Mesenteric fat pad (tissue), 1 donor: Measurements from ENCODE around the gene SLC22A5. TPM values are rescaled to one million over a fixed set of nuclear protein-coding genes. Genes with fewer than 3 reads are reported as not detected.
"Not testable (repeated sequence)": the region's sequence is repeated elsewhere in the genome, so short reads cannot be mapped to it uniquely, and the experiment has no call there.

Experiments
- DNase-seq: peaks from one replicate; pipeline ENCODE4 v3.0.0-alpha.2; 2020; ENCODE audit warnings: low spot score
- total RNA-seq: library from RNA; stranded (reverse); fragmentation: NEBNext Ultra II Directional; extraction: Animal tissue kit (Norgen Biotek cat#: 25700); gene quantifications from one replicate; pipeline ENCODE4 v1.2.1, GENCODE V29; 2021
- donor health status: DM: yes; HTN: yes; CAD: no.

SLC22A5 gene
- total RNA-seq, 1 donor from 2014 or later = 20.6 TPM

- no peak for DNase-seq
Measured at GRCh38 chr5:132425975-132426524, 56.5 kb downstream of the SLC22A5 start.

DNA sequence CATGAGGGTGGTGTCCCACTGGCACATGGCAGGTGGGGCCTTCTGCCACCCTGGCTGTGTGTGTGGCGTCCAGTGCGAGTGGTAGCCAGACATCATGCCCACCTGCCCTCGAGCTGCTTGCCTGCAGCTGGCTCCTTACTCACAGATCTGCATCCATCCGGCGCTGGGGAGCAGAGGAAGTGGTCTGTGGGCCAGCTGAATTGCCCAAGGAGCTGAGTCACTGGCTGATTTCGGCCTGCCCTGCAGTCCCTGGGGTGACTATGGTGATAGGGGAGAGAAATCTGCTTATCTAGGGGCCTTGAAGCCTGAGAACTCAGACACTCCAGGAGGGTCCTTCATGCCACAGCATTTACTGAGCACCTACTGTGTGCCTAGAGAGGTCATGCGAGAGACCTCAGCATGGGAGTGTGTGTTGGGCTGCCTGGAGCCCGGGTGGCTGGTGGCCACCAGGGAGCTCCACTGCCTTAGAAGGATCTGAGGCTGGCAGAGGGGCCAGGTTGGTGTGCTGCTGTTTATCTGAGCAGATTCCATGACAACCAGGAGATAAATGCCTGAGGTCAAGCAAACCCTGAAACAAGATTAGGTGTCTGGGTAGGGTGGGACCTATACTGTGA is 57.1 kb downstream of the SLC22A5 start:
- peak; percentile 93 for DNase-seq

DNA sequence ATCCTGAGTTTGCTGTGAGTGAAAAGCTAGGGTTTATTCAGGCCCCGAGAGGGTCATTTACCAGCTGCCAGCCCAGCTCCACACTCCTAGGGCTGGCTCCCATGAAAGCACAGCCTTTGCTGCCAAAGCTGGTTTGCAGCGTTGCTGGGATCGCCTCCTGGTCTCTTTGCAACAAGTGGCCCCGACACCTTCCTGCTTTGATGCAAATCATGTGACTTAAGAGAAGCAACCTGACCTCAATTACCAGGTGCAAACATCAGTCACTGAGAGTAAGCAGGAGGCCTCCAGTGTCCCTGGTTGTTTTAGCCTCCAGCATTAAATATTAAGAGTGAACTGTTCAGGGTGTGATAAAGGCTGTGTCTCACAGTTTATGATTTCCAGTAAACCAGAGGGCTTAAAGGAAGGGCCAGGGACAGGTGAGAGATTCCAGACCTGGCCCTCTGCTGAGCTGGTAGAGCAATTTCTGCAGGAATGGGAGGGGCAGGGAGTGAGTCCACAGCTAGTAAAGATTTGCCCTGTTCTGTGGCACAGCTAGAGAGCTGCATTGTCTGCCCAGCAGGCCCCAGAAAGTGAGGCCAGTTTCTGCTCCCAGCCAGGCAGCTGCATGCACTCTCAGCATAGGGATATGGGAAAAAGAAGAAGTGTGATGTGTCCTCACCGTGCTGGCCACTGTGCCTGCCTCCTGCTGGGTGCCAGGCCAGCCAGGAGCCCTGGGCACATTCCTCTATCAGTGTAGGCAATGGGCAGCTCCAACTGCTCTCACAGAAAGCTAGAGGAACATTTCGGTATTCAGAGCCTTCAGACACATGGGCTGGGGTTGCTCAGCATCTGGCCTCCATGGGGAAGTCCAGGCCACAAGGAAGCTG is 58.0 kb downstream of the SLC22A5 start:
- DNase-seq = no peak

DNA sequence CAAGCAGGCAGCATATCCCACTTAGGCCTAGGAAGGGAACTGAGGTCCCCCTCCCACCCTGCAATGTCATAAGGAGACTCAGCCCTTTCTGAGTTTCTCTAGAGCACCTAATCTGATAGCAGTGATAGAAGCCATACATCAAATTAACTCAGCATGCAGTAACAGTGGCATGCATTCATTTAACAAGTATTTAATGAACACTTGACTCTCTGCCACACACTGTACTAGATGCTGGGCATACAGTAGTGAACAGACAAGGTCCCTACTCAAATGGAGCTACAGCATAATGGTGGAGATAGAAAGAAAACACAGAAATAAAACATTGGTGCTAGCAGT is 58.6 kb downstream of the SLC22A5 start:
- DNase-seq = no peak

- no peak for DNase-seq
Measured at GRCh38 chr5:132428484-132429462, 59.3 kb downstream of the SLC22A5 start.

DNA sequence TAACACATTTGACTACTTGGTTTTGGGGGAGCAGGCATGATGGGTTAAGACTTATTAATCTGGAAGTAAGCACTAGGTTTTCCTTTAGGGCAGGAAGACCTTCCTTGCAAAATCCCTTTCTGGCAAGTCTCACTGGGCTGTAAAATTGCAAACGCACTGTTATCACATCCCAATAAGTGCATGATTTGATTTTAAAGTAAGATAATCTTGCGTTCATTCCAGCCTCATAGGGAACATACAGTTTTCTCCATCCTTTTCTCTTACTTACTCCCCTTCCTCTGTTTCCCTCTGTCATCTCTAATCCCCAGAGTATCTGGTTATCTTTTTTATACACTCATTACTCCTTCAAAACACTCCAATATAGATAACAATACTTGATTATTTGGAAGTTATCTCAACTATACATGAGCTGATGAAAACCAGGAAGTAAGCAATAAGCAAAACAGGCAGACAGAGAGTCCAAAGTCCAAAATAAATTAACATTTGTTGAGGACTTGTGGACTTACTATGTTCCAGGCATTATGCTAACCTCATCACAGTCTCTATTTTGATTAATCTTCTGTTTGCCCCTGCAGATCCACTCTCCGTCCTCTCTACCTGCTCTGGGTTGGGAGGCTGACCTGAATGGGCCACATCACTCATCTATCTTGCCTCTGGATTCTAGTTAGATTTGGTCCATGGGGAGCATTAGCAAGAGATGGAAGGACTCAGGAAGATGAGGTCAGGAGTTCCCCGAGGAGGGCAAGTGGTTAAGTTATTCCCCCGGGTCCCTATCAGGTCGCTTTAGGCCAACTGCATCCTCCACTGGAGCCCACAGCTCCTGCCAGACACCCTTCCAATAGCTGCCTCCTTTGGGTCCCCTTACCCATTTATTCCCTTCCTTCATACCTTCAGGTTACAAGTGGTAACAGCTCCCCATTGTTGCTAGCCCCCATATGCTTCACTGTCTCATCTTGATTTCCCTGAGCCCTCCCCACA is 60.2 kb downstream of the SLC22A5 start:
- DNase-seq = no peak

DNA sequence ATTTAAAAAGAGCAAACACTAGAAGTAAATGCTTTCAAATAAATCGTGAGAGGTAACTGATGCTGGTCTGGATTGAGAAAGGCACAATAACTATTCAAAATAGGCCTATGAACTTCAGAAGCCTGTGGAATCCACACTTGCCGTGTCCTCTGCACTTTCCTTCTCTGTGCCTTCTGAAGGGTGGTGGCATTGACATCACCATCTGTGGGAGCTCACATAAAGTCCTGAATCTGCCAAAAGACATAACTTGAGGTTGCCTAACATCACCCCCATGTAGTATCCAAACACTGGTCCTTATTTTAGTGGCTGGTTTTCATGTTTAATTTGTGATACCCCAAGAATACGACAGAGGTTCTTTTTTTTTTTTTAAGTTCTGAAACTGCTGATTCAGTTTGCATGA is 61.2 kb downstream of the SLC22A5 start:
- no peak for DNase-seq

DNA sequence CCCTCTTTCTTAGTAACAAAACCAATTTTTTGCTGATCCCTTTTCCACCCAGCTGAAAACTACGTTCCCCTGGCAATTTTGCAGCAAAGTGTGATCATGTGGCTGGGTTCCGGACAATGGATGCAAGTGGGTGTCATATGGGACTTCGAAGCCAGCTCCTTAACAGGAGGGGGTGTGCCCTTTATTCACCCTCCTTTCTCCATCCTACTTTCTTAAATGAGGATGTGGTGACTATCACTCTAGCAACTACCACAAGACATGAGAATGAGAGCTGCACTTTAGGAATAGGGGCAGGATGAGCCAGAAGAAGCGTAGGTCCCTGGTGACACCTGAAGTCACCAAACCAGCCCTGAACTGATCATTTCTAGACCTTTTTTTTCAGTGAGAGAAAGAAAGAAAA is 62.1 kb downstream of the SLC22A5 start:
- no peak for DNase-seq

DNA sequence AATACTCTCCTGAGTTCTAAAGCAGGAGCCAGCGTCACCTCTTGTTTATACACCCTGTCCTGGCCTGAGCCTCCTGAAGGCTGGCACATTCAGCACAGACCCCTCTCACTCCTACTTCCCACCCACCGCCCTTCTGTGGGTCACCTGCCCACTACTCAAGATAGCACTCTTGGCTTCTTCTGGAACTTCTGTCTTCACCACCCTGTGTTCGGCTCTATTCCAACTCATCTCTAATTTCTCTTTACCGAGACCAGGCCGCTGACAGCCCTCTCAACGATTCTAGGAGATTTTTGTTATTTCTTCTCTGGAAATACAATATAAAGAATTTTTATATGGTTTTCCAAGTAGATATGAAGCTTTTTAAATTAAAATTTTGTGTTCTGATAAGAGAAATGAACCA is 63.6 kb downstream of the SLC22A5 start:
- no peak for DNase-seq

GRCh38 chr5:132434416-132435286 is 65.1 kb downstream of the SLC22A5 start:
- no peak for DNase-seq

GRCh38 chr5:132435447-132435846 is 65.9 kb downstream of the SLC22A5 start:
- no peak for DNase-seq

DNA sequence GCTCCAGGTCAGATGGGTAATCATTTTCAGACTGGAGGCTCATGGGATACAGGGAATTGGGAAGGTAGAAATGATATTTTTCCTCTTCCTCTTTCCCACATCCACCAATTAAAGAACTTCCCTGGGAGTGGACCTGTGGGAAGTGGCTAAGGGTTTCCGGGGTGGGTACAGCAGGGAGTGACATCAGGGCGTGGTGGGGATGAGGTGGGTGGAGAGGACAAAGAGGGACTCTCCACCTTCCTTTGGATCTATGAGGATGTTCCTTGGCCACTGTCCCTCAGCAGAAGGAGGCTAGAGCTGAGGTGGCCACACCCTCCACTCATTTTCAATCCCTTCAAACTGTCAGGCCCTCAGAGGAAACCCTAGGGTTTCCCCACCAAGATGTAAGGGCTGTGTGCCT is 66.4 kb downstream of the SLC22A5 start:
- DNase-seq = no peak

- DNase-seq = no peak
Measured at GRCh38 chr5:132436936-132437335, 67.4 kb downstream of the SLC22A5 start.

- no peak for DNase-seq
Measured at GRCh38 chr5:132437604-132438266, 68.2 kb downstream of the SLC22A5 start.

- not testable (repeated sequence) for DNase-seq
Measured at GRCh38 chr5:132438267-132438645, 68.7 kb downstream of the SLC22A5 start.

- DNase-seq = no peak
Measured at GRCh38 chr5:132438917-132439316, 69.4 kb downstream of the SLC22A5 start.

- DNase-seq = no peak
Measured at GRCh38 chr5:132439521-132440089, 70.1 kb downstream of the SLC22A5 start.

- DNase-seq = no peak
Measured at GRCh38 chr5:132444061-132444460, 74.6 kb downstream of the SLC22A5 start.
